Caco-2 (cell line): ENCODE measurements around the gene SAMD11. TPM values are rescaled to one million over a fixed set of nuclear protein-coding genes. Genes with fewer than 3 reads are reported as not detected.
A peak's percentile ranks its signal among the peaks of the same experiment; 100 is the strongest.

Experiments
- BruUV-seq: library from RNA; stranded (reverse); fragments of 400-500 nt; replicated peaks from 2 replicates; lab custom pipeline; 2021; lab: Mats Ljungman, UMichigan
- CTCF ChIA-PET: fragments of 300-600 bp; sonication (Branson Sonifier 250); formaldehyde crosslinking; loops from one replicate; lab custom pipeline; 2022; ENCODE audit warnings: antibody characterized with exemption; lab: Charles Lee
- POLR2A ChIA-PET: fragments of 300-600 bp; sonication (Branson Sonifier 250); formaldehyde crosslinking; loops from one replicate; lab custom pipeline; 2022; ENCODE audit warnings: antibody characterized with exemption; lab: Charles Lee
- DNase-seq, 2 experiments: peaks; one replicate each; pipeline versions ENCODE4 v3.0.0 to v3.0.0-alpha.2; 2020 to 2022
- H3K27me3 ChIP-seq: replicated peaks from 2 replicates; pipeline ENCODE4 v1.6.0; 2011; ENCODE audit warnings: low read length; ENCODE audit not compliant: control insufficient read depth, insufficient read depth
- H3K36me3 ChIP-seq: 2 replicates; pipeline ENCODE4 v1.5.1; 2011; ENCODE audit warnings: low read length; ENCODE audit not compliant: control insufficient read depth, insufficient read depth
- H3K4me1 ChIP-seq: fragments of 250-450 bp; sonication (Bioruptor Pico); 2 replicates; pipeline ENCODE4 v1.5.1; 2020; ENCODE audit warnings: mild to moderate bottlenecking
- H3K4me3 ChIP-seq: 2 replicates; pipeline ENCODE4 v1.5.1; 2011; ENCODE audit warnings: low read depth, mild to moderate bottlenecking, control low read depth, low read length
- H3K9me3 ChIP-seq: fragments of 250-450 bp; sonication (Bioruptor Pico); 2 replicates; pipeline ENCODE4 v1.5.1; 2020; ENCODE audit warnings: mild to moderate bottlenecking, moderate library complexity
- H3K27ac Mint-ChIP-seq: one replicate; pipeline ENCODE4 v1.8.0; 2022; ENCODE audit warnings: mixed read lengths; ENCODE audit not compliant: unreplicated experiment
- H3K27me3 Mint-ChIP-seq: one replicate; pipeline ENCODE4 v1.8.0; 2022; ENCODE audit warnings: mixed read lengths; ENCODE audit not compliant: insufficient read depth, unreplicated experiment
- H3K36me3 Mint-ChIP-seq: one replicate; pipeline ENCODE4 v1.8.0; 2022; ENCODE audit warnings: mild to moderate bottlenecking, mixed read lengths; ENCODE audit not compliant: insufficient read depth, unreplicated experiment
- H3K4me1 Mint-ChIP-seq: one replicate; pipeline ENCODE4 v1.8.0; 2022; ENCODE audit warnings: low read depth, mixed read lengths; ENCODE audit not compliant: unreplicated experiment
- H3K4me3 Mint-ChIP-seq: one replicate; pipeline ENCODE4 v1.8.0; 2022; ENCODE audit warnings: mild to moderate bottlenecking, moderate library complexity, mixed read lengths; ENCODE audit not compliant: unreplicated experiment
- H3K9me3 Mint-ChIP-seq: one replicate; pipeline ENCODE4 v1.8.0; 2022; ENCODE audit warnings: mixed read lengths; ENCODE audit not compliant: unreplicated experiment
- CTCF ChIP-seq, 2 experiments: fragments of 200-600 bp in 1 of 2; IDR thresholded peaks; 1 replicate in 1 of 2; 2 replicates in 1 of 2; pipeline versions ENCODE4 v1.5.1 to v1.8.0; 2011 to 2022; ENCODE audit warnings: antibody characterized with exemption in 1 of 2, control low read depth in 1 of 2, inconsistent platforms in 1 of 2, low read depth in 1 of 2, low read length in 1 of 2, mild to moderate bottlenecking in 1 of 2, moderate library complexity in 1 of 2; ENCODE audit not compliant: insufficient read depth in 1 of 2, severe bottlenecking in 1 of 2, unreplicated experiment in 1 of 2
- intact Hi-C: fragments of 100-400 bp; cut with micrococcal nuclease; formaldehyde crosslinking; loops from one replicate; pipeline ENCODE4 v1.10.0; 2022; ENCODE audit not compliant: unreplicated experiment
- total RNA-seq: library from RNA; stranded (reverse); gene quantifications from 2 replicates; pipeline ENCODE4 v1.2.3, GENCODE V29; 2022

The SAMD11 gene
- total RNA-seq, 1 experiment from 2014 or later, result 0.54 TPM

GRCh38 chr1:950268-950667, 26.5 kb downstream of the SAMD11 start:
- no peaks in the 10 kb centered on the region for H3K27me3 Mint-ChIP-seq
- ChIA-PET CTCF (no interaction called here), POLR2A (no interaction called here)
- peaks cover 43% of the 10 kb centered on the region for H3K36me3 Mint-ChIP-seq
- TF ChIP-seq CTCF (IDR thresholded peaks at IDR 0.05; ENCODE audit: insufficient read depth in 1 of 2, low read depth in 1 of 2, low read length in 1 of 2, severe bottlenecking in 1 of 2, unreplicated experiment in 1 of 2), result no peak
- no peak for DNase-seq
- intact Hi-C loops, result no loop called here
- no peak overlapping the region for H3K27ac Mint-ChIP-seq
- BruUV-seq, result no TSS peak
- H3K9me3 Mint-ChIP-seq, result no peaks in the 10 kb centered on the region
- no peak overlapping the region for H3K4me3 Mint-ChIP-seq
- Histone ChIP-seq H3K4me3 (no peak overlapping the region), H3K4me1 (no peaks in the 10 kb centered on the region), H3K9me3 (no peaks in the 10 kb centered on the region), H3K27me3 (no peaks in the 10 kb centered on the region), H3K36me3 (no peaks in the 10 kb centered on the region; the same call in none of the 2 replicates)
- H3K4me1 Mint-ChIP-seq, result no peaks in the 10 kb centered on the region

GRCh38 chr1:950881-951280, 27.2 kb downstream of the SAMD11 start:
- POLR2A ChIA-PET, result no interaction called here
- Histone ChIP-seq H3K4me1 (no peaks in the 10 kb centered on the region), H3K27me3 (no peaks in the 10 kb centered on the region), H3K9me3 (no peaks in the 10 kb centered on the region), H3K4me3 (no peak overlapping the region), H3K36me3 (no peaks in the 10 kb centered on the region; the same call in none of the 2 replicates)
- no peaks in the 10 kb centered on the region for H3K4me1 Mint-ChIP-seq
- H3K27ac Mint-ChIP-seq, result no peak overlapping the region
- no peak for TF ChIP-seq CTCF (IDR thresholded peaks at IDR 0.05; ENCODE audit: insufficient read depth in 1 of 2, low read depth in 1 of 2, low read length in 1 of 2, severe bottlenecking in 1 of 2, unreplicated experiment in 1 of 2)
- H3K9me3 Mint-ChIP-seq, result no peaks in the 10 kb centered on the region
- H3K4me3 Mint-ChIP-seq, result no peak overlapping the region
- peaks cover 41% of the 10 kb centered on the region for H3K36me3 Mint-ChIP-seq
- no TSS peak for BruUV-seq
- CTCF ChIA-PET, result no interaction called here
- no peaks in the 10 kb centered on the region for H3K27me3 Mint-ChIP-seq
- no peak for DNase-seq
- intact Hi-C loops, result no loop called here

DNA sequence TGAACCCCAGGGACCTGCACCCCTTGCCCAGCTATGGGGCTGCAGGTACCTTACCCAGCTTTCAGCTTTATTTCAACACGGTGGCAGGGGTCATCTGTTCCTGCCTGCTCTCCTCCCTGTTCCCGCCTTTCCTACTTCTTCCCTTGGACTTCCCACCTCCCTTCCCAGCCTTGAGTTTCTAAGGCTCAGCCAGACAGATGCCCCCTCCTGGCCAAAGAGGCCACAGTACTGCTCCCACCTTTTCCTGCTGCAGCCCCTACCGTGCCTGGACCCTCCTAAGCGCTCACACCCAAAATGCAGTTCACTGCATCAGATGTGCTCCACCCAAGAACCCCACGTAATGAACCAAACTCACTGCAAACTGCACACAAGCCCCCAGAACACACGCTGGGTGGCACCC, 27.6 kb downstream of the SAMD11 start:
- Mint-ChIP-seq H3K4me1 (no peaks in the 10 kb centered on the region), H3K36me3 (peaks cover 40% of the 10 kb centered on the region), H3K27me3 (no peaks in the 10 kb centered on the region), H3K4me3 (no peak overlapping the region), H3K27ac (no peak overlapping the region), H3K9me3 (no peaks in the 10 kb centered on the region)
- intact Hi-C loops, result no loop called here
- DNase-seq, result no peak
- ChIA-PET CTCF (interaction anchor here (0.7 kb wide), 1 partner anchor 9 kb away, joined by 3 read pairs; no protein-coding TSS in a partner anchor), POLR2A (no interaction called here)
- TF ChIP-seq CTCF (IDR thresholded peaks at IDR 0.05; ENCODE audit: insufficient read depth in 1 of 2, low read depth in 1 of 2, low read length in 1 of 2, severe bottlenecking in 1 of 2, unreplicated experiment in 1 of 2), result peak in 1 of 2 experiments; percentile 3
- Histone ChIP-seq H3K9me3 (no peaks in the 10 kb centered on the region), H3K36me3 (no peaks in the 10 kb centered on the region; the same call in none of the 2 replicates), H3K27me3 (no peaks in the 10 kb centered on the region), H3K4me1 (no peaks in the 10 kb centered on the region), H3K4me3 (no peak overlapping the region)
- BruUV-seq, result no TSS peak
